ENCODE measurements around the gene FAM3A.
A peak's percentile ranks its signal among the peaks of the same experiment; 100 is the strongest.
"Not testable (repeated sequence)": the region's sequence is repeated elsewhere in the genome, so short reads cannot be mapped to it uniquely, and the experiment has no call there.

The FAM3A gene

GRCh38 chrX:154501423-154501822, 14.6 kb downstream of the FAM3A start:
- DNase-seq, result not testable (repeated sequence)

GRCh38 chrX:154496591-154497137, 19.4 kb downstream of the FAM3A start:
- not testable (repeated sequence) for DNase-seq

- no peak for DNase-seq
These were observed 20.5 kb downstream of the FAM3A start for GRCh38 chrX:154495472-154495922.

- no peak for DNase-seq
These were observed 21.3 kb downstream of the FAM3A start for GRCh38 chrX:154494715-154495114.

GRCh38 chrX:154490414-154491083, 25.5 kb downstream of the FAM3A start, which contains the start of gene SLC10A3:
Gene SLC10A3, minus strand, starts transcription at chrX:154490629. Its CDS starts 1,689 bp downstream, at chrX:154488940.
- peak; percentile 87 for DNase-seq

- DNase-seq, result peak; percentile 15
These were observed 26.0 kb downstream of the FAM3A start for GRCh38 chrX:154490021-154490413.

GRCh38 chrX:154489182-154489581, 26.9 kb downstream of the FAM3A start:
- no peak for DNase-seq

GRCh38 chrX:154488336-154489075, 27.5 kb downstream of the FAM3A start:
- no peak for DNase-seq

GRCh38 chrX:154487518-154488290, 28.3 kb downstream of the FAM3A start:
- no peak for DNase-seq

- DNase-seq, result peak; percentile 56
These were observed 29.4 kb downstream of the FAM3A start, which contains the start of gene UBL4A for GRCh38 chrX:154486396-154487207. Gene UBL4A, minus strand, starts transcription at chrX:154486615. Its CDS starts 31 bp downstream, at chrX:154486584.

GRCh38 chrX:154486052-154486395, 30.0 kb downstream of the FAM3A start:
- DNase-seq, result peak; percentile 25

- no peak for DNase-seq
These were observed 30.6 kb downstream of the FAM3A start for GRCh38 chrX:154485150-154486051.

GRCh38 chrX:154484255-154485149, 31.5 kb downstream of the FAM3A start:
- DNase-seq, result no peak

GRCh38 chrX:154483325-154483724, 32.7 kb downstream of the FAM3A start:
- DNase-seq, result no peak

- DNase-seq, result no peak
These were observed 33.2 kb downstream of the FAM3A start for GRCh38 chrX:154482786-154483185.

- DNase-seq, result no peak
These were observed 34.0 kb downstream of the FAM3A start for GRCh38 chrX:154481911-154482601.

GRCh38 chrX:154481195-154481594, 34.8 kb downstream of the FAM3A start:
- no peak for DNase-seq

- DNase-seq, result peak; percentile 93
These were observed 37.1 kb downstream of the FAM3A start, which contains the start of gene LAGE3 for GRCh38 chrX:154478728-154479622. Gene LAGE3, minus strand, starts transcription at chrX:154479281. Its CDS starts 366 bp downstream, at chrX:154478915.
